ENCODE results near the gene TANGO6.
A peak's percentile ranks its signal among the peaks of the same experiment; 100 is the strongest.
"Not testable (repeated sequence)": the region's sequence is repeated elsewhere in the genome, so short reads cannot be mapped to it uniquely, and the experiment has no call there.

The TANGO6 gene

DNA sequence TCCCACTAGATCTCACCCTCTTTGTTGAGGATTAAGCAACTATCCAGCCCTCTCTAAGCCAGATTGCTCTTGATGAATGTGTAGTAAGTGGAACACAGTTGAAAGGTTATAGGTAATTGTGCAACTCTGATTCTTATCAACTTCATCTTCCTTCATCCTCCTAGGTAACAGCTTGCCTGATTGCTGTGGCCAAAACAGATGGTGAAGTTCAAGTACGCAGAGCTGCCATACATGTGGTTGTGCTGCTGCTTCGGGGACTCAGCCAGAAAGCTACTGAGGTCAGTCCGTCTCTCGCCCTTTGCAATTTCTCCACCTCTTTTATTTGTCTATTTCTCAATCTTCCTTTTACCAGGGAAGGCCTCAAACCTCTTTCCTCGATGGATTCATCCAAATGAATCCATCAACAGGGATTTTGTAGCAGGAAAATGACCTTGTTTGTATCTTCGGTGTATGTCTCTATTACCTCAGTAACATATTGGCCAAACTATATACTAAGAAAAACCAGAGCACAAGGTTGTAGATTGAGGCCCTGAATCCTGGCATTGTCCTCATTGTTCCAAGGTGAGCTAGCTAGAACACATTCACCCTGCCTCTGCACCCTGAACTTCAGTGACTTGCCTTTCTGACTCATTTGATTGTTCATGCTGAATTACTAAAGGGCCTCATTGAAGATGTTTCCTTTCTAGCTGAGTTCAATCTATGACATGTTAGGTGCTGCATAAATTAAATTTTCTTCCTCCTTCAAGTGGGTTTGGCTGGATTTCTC lies 197.0 kb downstream of the TANGO6 start:
- Histone ChIP-seq H3K4me3 (ENCODE audit: low read depth, low read length) (no peak overlapping the region), H3K36me3 (peaks cover 7% of the 10 kb centered on the region), H3K27ac (peak overlapping the region; percentile 78), H3K27me3 (ENCODE audit: insufficient read depth, low read depth, severe bottlenecking) (no peaks in the 10 kb centered on the region), H3K9me3 (ENCODE audit: severe bottlenecking) (peaks cover 3% of the 10 kb centered on the region)
- peak; percentile 70 for DNase-seq
- TF ChIP-seq, protein P1, sequence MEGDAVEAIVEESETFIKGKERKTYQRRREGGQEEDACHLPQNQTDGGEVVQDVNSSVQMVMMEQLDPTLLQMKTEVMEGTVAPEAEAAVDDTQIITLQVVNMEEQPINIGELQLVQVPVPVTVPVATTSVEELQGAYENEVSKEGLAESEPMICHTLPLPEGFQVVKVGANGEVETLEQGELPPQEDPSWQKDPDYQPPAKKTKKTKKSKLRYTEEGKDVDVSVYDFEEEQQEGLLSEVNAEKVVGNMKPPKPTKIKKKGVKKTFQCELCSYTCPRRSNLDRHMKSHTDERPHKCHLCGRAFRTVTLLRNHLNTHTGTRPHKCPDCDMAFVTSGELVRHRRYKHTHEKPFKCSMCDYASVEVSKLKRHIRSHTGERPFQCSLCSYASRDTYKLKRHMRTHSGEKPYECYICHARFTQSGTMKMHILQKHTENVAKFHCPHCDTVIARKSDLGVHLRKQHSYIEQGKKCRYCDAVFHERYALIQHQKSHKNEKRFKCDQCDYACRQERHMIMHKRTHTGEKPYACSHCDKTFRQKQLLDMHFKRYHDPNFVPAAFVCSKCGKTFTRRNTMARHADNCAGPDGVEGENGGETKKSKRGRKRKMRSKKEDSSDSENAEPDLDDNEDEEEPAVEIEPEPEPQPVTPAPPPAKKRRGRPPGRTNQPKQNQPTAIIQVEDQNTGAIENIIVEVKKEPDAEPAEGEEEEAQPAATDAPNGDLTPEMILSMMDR (IDR thresholded peaks at IDR 0.05; ENCODE audit: low read depth, low read length): no peak

DNA sequence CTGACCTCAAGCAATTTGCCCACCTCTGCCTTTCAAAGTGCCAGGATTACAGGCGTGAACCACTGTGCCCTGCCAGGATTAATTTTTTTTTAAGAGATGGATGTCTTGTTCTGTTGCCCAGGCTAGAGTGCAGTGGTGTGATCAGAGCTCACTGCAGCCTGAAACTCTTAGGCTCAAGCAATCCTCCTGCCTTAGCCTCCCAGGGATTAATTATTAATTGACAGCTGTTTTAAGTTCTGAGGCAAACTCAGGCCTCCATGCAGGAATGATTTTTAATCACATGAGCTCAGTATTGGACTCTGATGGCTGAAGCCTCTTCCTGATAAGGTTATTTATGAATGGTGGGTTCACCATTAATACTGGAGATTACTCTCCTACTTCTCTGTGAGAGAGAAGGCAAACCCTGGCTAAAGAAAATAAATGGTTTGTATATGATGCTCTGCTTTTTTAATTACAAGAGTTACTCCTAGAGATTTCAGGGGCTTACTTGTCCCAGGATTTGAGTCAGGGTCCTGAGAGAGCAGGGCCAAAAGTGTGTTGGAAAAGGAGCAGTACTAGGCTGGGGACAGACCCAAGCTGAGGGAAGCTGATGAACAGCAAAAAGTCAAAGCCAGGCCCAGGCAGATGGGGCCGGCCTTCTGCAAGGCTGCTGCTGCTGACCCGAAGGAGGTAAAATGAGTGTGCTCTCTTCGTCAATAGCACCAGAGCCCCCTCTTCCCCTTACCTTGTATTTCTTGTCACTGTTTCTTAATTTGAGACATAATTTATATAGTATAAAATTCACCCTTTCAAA lies 205.2 kb downstream of the TANGO6 start:
- no peak overlapping the region for H3K27ac ChIP-seq
- H3K27me3 ChIP-seq (ENCODE audit: insufficient read depth, low read depth, severe bottlenecking): no peaks in the 10 kb centered on the region
- H3K36me3 ChIP-seq: no peaks in the 10 kb centered on the region
- TF ChIP-seq, protein P1 (IDR thresholded peaks at IDR 0.05; ENCODE audit: low read depth, low read length): no peak
- H3K4me3 ChIP-seq (ENCODE audit: low read depth, low read length): no peak overlapping the region
- H3K9me3 ChIP-seq (ENCODE audit: severe bottlenecking): no peaks in the 10 kb centered on the region
- peak; percentile 19 for DNase-seq

DNA sequence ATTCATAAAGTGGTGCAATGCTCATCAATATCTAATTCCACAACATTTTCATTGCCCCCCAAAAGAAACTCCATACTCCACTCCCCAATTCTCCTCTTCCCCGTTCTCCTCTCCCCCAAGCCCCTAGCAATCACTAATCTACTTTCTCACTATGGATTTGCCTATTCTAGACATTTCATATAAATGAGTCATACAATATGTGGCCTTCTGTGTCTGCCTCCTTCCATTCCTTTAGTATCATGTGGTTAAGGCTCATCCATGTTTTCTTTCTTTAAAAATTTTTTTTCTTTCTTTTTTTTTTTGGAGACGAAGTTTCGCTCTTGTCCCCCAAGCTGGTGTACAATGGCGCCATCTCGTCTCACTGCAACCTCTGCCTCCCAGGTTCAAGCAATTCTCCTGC lies 205.8 kb downstream of the TANGO6 start:
- TF ChIP-seq, protein P1 (IDR thresholded peaks at IDR 0.05; ENCODE audit: low read depth, low read length): no peak
- no peaks in the 10 kb centered on the region for H3K36me3 ChIP-seq
- no peaks in the 10 kb centered on the region for H3K27me3 ChIP-seq (ENCODE audit: insufficient read depth, low read depth, severe bottlenecking)
- no peak for DNase-seq
- no peak overlapping the region for H3K27ac ChIP-seq
- no peak overlapping the region for H3K4me3 ChIP-seq (ENCODE audit: low read depth, low read length)
- H3K9me3 ChIP-seq (ENCODE audit: severe bottlenecking): no peaks in the 10 kb centered on the region

DNA sequence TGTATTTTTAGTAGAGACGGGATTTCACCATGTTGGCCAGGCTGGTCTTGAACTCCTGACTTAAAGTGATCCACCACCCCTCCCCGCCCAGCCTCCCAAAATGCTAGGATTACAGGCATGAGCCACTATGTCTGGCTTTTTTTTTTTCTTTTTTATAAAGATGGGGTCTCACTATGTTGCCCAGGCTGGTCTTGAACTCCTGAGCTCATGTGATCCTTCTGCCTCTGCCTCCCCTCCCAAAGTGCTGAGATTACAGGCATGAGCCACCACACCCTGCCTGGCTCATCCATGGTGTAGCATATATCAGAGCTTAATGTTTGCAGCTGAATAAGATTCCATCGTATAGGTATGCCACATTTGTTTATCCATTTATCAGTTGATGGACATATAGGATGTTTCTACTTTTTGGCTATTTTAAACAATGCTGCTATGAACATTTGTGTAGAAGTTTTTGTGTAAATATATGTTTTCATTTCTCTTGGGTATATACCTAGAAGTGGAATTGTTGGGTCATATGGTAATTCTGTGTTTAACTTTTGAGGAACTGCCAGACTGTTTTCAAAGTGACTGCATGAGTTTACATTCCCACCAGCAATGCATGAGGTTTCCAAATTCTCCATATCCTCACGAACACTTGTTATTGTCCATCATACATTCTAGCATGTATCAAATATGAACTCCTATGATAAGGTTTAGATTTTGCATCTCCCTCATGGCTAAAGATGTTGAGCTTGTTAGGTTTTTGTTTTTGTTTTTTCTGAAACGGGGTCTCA lies 206.5 kb downstream of the TANGO6 start:
- H3K27me3 ChIP-seq (ENCODE audit: insufficient read depth, low read depth, severe bottlenecking): no peaks in the 10 kb centered on the region
- TF ChIP-seq, protein P1 (IDR thresholded peaks at IDR 0.05; ENCODE audit: low read depth, low read length): no peak
- no peak for DNase-seq
- H3K27ac ChIP-seq: no peak overlapping the region
- H3K36me3 ChIP-seq: no peaks in the 10 kb centered on the region
- no peaks in the 10 kb centered on the region for H3K9me3 ChIP-seq (ENCODE audit: severe bottlenecking)
- H3K4me3 ChIP-seq (ENCODE audit: low read depth, low read length): no peak overlapping the region

DNA sequence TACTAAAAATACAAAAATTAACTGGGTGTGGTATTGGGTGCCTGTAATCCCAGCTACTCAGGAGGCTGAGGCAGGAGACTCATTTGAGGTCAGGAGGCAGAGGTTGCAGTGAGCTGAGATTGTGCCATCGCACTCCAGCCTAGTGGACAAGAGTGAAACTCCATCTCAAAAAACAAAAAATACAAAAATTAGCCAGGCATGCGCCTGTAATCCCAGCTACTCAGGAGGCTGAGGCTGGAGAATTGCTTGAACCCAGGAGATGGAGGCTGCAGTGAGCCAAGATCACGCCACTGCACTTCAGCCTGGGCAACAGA lies 208.1 kb downstream of the TANGO6 start:
- H3K36me3 ChIP-seq; H3K27ac ChIP-seq; H3K4me3 ChIP-seq (ENCODE audit: low read depth, low read length); H3K27me3 ChIP-seq (ENCODE audit: insufficient read depth, low read depth, severe bottlenecking); DNase-seq; H3K9me3 ChIP-seq (ENCODE audit: severe bottlenecking): not testable (repeated sequence)

DNA sequence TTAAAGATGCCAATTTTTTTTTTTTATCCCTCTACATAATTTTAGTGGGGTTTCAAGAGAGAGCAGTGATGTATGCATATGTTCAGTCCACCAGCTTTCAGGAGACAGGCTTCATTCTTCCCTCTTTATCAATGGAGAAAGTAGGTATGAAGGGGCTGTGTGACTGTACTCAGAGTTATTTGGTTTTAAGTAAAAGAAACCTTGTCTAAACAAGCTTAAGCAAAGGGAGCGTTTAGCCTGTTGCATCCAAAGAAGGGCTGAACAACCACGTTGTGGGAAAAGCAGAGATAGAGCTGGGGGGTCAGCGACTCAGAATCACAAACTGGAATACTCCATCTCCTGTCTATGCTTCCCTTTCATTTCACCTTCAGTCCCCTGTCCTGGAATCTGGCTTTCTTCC lies 211.7 kb downstream of the TANGO6 start:
- no peak overlapping the region for H3K4me3 ChIP-seq (ENCODE audit: low read depth, low read length)
- no peaks in the 10 kb centered on the region for H3K36me3 ChIP-seq
- DNase-seq: no peak
- TF ChIP-seq, protein P1 (IDR thresholded peaks at IDR 0.05; ENCODE audit: low read depth, low read length): no peak
- H3K27ac ChIP-seq: no peak overlapping the region
- no peaks in the 10 kb centered on the region for H3K9me3 ChIP-seq (ENCODE audit: severe bottlenecking)
- H3K27me3 ChIP-seq (ENCODE audit: insufficient read depth, low read depth, severe bottlenecking): no peaks in the 10 kb centered on the region

Data from WERI-Rb-1 (cell line).